GM18907 (cell line): ENCODE results near the gene KMT5C.

Experiments
- ATAC-seq: cut with Tn5 transposase; IDR thresholded peaks from one replicate; pipeline ENCODE4 v1.9.1; 2021; ENCODE audit warnings: mild to moderate bottlenecking, moderate library complexity; ENCODE audit not compliant: unreplicated experiment

KMT5C gene

GRCh38 chr19:55339105-55339888 is at the start of gene KMT5C:
Gene KMT5C (plus strand): TSS chr19:55339876. CDS start chr19:55341937, 2,061 bp downstream.
- peak; percentile 87 for ATAC-seq

DNA sequence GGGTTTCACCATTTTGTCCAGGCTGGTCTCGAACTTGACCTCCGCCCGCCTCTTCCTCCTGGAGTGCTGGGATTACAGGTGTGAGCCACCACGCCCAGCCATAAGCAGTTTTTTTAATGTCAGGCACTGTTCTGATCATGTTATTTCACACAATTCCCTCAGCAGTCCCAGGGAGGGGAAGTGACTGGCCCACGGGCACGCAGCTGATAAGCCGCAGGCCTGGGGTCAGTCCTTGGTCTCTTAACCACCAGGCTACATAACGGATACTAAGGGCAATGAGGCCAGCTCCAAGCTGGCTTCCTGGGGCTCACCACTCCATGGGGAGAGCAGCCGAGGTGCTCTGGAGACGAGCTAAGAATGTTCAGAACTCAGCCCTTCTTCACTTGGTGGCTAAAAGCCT is 42.4 kb upstream of the KMT5C start:
- ATAC-seq = no peak

DNA sequence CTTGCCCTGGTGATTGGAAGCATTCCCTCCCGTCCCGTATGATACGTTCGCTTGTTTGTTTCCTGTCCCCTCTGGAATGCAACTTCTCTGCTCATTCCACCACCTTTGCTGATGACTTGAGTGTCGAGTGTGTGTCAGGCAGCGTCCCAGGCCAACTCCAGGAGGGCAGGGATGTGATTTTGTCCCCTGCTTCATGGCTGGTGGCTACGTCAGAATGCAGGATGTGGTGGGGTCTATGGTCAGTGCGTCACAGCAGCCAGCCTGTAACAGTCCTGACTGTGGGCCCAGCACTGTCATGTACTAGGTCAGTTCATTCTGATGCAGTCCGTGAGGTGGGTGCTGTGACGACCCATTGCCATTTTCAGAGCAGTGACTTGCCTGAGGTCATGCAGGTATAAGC is 39.7 kb upstream of the KMT5C start:
- no peak for ATAC-seq

DNA sequence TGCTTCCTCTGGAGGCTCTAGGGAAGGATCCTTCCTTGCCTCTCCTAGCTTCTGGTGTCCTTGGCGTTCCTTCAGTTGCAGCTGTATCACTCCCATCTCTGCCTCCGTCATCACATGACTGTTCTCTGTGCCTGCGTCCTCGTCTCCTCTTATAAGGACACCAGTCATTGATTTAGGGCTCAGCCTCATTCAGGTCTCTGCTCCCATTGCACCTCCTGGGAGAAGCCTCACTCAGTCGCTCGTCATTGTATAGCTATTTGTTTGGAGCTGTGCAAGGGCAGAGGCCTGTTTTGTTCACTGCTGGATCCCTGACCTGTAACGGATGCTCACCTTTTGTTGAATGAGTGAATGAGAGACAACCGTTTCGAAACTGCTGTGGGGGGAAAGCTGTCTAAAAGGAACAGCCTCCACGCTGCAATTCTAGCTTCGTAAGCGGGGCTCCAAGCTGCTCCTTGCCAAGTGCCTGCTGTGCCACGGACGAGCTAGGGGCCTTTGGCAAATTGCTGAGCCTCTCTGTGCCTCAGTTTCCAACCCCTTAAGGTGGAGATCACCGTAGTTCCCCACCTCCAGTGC is 38.7 kb upstream of the KMT5C start:
- ATAC-seq = no peak

GRCh38 chr19:55301459-55302317 is 38.0 kb upstream of the KMT5C start:
- peak; percentile 70 for ATAC-seq

DNA sequence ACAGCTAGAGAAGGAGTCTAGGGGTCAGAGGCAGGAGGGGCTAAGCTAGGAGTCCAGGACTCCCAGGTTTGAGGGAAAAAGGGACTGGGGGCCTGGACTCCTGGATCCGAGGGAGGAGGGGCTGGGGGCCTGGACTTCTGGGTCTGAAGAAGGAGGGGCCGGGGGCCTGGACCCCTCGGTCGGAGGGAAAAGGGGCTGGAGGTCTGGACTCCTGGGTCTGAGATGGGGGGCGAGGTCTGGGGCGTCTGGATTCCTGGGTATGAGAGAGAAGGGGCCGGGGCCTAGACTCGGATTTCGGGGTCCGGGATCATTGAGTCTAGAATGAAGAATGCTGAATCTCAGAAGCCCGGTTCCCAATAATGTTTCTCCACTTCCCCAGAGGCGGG is 37.4 kb upstream of the KMT5C start:
- no peak for ATAC-seq

DNA sequence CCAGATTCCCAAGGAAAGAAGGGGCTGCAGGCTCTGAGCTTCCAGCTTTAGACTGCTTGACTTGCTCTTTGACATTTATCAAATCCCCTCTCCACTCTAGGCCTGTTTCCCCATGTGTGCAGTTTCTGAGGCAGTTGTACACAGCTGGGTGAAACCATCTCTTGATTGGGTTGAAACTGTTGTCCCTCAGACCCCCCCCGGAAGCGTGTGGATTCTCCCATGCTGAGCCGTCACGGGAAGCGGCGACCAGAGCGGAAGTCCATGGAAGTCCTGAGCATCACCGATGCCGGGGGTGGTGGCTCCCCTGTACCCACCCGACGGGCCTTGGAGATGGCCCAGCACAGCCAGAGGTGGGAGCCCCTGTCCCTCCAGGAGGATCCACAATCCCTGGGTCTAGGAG is 36.2 kb upstream of the KMT5C start:
- no peak for ATAC-seq

- ATAC-seq = no peak
These were observed 35.2 kb upstream of the KMT5C start for GRCh38 chr19:55304279-55304978.

DNA sequence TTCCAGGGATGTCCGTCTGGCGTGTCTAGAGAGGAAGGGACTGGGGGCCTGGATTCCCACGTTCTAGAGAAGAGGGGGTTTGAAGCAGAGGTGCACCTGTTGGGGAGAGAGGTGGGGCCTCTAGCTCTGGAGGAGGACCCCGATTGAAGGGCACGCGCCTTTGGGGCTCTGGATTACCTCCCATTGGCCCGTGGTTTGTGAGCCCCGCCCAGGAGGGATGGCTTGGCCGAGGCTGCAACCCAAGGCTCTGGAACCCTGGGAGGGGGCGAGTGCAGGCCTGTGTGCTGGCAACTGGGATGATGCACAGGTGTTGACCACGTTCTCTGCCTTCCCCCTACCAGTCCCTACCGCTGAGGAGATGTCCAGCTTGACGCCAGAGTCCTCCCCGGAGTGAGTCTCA is 34.7 kb upstream of the KMT5C start:
- no peak for ATAC-seq

- no peak for ATAC-seq
These were observed 34.2 kb upstream of the KMT5C start for GRCh38 chr19:55305491-55305890.

DNA sequence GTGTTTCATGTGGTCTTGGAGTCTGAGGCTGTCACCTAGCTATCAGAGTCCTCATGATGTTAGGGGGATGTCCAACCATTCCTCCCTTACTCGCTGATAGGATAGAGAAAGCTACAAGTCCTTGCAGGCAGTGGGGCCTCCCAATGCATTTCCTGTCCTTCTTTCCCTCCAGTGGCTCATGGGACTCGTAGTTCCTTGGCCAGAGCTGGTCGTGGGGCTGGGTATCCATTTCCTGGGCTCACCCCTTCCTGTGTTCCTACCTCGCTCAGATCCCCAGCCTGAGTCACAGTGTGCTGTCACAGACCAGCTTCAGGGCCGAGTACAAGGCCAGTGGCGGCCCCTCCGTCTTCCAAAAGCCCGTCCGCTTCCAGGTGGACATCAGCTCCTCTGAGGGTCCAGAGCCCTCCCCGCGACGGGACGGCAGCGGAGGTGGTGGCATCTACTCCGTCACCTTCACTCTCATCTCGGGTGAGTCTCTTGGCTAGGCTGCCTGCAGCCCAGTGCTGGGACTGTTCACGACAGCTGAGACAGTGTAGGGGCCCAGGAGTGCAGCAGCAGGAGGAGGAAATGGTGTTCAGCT is 33.6 kb upstream of the KMT5C start:
- no peak for ATAC-seq

DNA sequence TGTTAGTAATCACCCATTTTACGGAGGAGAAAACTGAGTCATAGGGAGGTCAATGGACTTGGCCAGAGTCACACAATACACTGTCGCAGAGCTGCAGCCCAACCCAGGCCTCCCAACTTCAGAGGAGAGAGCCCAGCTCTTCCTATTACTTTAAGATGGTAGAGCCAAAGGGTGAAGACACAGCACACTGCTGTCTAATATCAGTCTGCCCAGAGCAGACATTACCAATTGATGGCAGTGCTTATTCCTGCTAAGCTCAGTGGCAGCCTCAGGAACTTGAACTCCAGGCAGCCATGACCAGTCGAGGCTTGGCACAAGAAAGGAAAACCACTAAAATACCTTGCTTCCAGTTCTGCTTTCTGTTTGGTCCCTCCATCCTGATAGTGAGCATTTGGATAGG is 33.0 kb upstream of the KMT5C start:
- ATAC-seq = no peak

DNA sequence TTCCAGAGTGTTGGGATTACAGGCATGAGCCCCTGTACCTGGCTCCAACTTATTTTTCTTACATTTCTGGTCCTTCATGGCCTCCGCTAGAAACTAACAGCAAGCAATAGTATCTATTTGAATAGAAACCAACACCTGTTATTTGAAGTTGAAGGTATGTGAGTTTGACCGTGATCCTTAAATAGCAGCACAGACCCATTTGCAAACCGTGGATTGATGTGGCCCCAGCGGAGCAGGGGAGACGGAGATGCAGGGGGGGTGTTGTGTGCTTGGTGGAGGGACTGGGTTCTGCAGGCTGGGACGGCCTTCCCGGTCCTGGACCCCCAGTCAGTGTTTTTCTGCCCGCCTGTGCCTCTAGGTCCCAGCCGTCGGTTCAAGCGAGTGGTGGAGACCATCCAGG is 31.4 kb upstream of the KMT5C start:
- no peak for ATAC-seq

DNA sequence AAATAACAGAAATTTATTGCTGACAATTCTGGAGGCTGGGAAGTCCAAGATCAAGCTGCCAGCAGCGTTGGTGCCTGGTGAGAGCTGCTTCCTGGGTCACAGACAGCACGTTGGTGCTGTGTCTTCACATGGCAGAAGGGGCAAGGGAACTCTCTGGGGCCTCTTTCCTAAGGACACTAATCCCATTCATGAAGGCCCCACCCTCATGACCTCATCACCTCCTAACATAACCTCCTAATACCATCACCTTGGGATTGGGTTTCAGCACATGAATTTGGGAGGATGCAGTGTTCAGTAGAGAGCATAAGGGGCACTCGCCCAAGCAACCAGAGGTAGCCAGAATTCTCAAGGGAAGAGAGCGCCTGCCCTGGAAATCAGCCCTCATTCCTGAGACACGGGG is 30.2 kb upstream of the KMT5C start:
- ATAC-seq = no peak

DNA sequence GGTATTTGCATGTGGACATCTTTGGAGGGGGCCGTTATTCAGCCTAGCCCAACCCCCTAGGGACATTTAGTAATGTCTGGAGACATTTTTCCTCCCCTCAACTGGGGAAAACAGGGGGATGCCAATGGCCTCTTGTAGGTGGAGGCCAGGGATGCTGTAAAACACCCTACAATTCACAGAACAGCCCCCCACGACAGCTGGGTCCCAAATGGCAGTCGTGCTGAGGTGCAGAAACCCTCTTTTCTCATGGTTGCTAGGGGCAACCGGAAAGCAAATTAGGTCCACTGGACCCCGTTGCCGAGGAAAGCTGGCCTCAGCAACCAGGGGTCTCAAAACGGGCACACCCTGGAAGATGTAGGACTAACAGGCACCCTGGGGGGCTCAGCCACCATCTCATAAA is 29.2 kb upstream of the KMT5C start:
- no peak for ATAC-seq

- ATAC-seq = no peak
These were observed 28.3 kb upstream of the KMT5C start for GRCh38 chr19:55311397-55311796.

- no peak for ATAC-seq
These were observed 27.9 kb upstream of the KMT5C start for GRCh38 chr19:55311797-55312196.

GRCh38 chr19:55312621-55313512 is 26.8 kb upstream of the KMT5C start:
- no peak for ATAC-seq

DNA sequence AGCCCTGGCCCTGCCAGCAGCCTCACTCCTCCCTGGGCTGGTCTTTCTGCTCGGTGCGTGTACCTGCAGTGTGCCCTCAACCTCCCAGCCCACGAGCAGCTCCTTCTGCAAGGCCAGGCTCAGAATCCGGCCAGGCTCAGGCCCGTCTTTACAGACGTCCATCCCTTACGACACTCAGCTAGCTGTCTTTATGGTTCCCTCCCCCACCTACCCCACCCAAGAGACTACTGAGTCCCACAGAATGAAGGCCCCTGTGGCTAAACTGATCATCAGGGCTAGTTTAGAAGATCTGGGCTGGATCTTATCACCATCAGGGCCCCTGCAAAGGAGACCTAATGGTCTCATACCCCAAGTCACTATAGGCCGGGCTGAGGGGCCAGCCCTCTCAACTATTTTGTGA is 25.3 kb upstream of the KMT5C start:
- no peak for ATAC-seq

DNA sequence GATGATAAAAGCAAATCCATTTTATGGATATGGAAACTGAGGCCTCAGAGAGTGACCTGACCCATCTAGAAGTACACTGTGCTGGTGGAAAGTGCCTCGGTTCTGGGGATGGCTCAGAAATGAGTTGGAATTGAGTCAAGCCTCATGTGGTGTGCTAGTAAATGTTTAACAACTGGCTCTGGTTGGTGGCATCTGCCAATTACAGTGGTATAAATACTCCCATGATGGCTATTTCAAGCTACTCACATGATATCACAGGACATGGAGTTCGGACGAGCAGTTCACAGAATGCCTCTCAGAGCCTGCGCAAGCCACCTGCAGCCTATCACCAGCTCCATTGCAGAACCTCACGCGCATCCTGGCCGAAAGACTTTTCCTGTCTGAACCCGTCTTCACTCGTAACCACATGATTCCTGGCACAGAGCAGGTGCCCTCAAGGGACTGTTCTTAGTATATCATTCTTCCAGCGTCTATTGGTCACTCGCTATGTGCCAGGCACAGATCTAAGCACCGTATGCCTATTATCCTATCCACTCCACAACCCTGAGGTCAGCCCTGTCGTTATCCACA is 23.6 kb upstream of the KMT5C start:
- no peak for ATAC-seq
